HG03460 (cell line): ENCODE data around the gene CCDC186.
A peak's percentile ranks its signal among the peaks of the same experiment; 100 is the strongest.

ENCODE experiments used
- ATAC-seq: cut with Tn5 transposase; IDR thresholded peaks from one replicate; pipeline ENCODE4 v1.9.1; 2021; ENCODE audit not compliant: unreplicated experiment

Gene CCDC186

GRCh38 chr10:114117728-114118127 lies 56.3 kb downstream of the CCDC186 start:
- no peak for ATAC-seq

GRCh38 chr10:114115661-114116445 lies 58.1 kb downstream of the CCDC186 start:
- ATAC-seq: no peak

GRCh38 chr10:114110174-114110972 lies 63.6 kb downstream of the CCDC186 start:
- no peak for ATAC-seq

- peak; percentile 48 for ATAC-seq
Measured at GRCh38 chr10:114103284-114103683, 70.7 kb downstream of the CCDC186 start.

DNA sequence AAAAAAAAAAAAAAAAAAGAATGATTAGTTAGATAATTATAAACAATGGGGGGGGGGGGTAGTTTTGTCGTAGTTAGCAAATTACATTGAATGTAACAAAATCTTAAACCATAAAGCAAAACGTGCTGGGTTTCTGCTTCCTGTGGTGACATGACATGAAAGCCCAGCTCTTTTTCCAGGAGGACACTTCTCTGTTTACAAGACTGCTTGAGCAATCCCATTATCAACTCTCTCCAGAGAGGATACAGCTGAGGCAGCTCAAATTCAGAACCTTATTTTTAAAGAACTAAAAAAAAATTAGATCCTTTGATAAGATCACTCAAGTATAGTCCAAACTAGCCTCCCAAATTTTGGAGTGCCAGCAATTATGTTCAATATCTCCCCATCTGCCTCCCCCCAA lies 71.7 kb downstream of the CCDC186 start:
- no peak for ATAC-seq

- ATAC-seq: no peak
Measured at GRCh38 chr10:114100848-114101741, 72.9 kb downstream of the CCDC186 start.

DNA sequence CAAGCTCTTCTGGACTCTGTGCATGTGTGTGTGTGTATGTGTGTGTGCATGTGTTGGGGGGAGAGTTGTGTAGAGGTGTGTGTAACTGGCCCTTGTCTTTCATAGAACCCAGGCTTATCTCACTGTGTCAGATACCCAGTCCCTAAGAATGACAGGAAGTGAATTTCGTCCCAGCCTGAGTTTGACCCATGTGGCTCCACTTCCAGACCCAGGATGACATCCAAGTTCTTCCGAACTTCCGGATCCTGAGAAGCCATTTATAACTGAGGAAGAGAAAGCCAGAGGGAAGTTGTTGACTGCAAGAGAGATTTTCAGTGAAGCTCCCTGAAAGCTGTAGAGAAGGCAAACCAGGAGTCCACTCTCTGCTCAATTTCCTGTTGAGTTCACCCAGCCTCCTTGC lies 77.1 kb downstream of the CCDC186 start:
- ATAC-seq: no peak

DNA sequence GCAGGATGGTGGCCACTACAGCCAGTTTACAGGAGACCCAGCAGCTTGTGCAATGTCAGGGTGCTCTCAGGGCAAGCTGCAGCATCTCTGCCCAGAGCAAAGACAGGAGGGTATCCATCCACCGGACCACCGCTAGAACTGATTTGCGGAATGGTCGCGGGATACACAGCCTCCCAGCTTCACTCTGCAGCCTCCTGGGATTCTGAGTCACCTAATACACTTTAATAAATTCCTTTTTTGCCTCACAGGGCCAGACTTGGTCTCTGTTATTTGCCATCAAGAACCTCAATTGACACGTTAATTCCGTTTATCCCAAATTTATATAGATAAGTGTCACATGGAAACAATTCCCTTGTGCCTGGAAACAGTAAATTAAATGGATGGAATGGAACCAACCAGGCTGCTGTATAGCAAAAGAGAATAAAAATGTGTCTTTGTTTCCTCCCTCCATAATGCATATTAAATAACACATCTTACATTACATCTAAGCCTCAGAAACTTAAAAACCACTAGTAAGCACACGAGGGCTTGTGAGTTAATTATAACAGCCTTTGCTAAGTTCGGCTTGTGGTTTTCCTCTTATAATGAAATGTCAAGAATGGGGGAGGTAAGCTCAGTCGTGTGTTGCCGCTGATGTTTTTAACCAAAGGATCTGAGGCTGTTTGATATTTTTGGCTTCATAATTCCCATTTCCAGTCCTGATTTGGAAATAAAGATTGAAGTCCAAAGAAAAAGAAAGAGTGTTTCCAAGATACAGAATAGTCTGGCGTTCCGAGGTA lies 78.3 kb downstream of the CCDC186 start:
- peak; percentile 46 for ATAC-seq

GRCh38 chr10:114094795-114095194 lies 79.2 kb downstream of the CCDC186 start:
- ATAC-seq: no peak

GRCh38 chr10:114087655-114088054 lies 86.3 kb downstream of the CCDC186 start:
- ATAC-seq: no peak

DNA sequence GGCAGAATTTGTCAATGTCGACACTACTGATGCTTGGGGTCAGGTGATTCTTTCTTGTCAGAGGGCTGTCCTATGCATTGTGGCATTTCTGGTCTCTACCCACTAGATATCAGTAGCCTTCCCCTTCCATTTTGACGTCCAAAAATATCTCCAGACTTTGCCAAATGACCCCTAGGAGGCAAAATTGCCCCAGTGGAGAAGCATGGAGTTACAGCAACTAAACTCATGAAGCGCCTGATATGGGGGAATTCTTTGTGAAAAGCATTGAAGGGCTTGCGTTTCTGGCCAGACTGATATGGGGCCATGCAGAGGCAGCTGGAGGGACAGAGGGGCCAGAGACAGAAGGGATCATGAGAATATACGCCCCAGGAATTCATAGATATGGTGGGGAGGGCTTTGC lies 86.7 kb downstream of the CCDC186 start:
- ATAC-seq: no peak

- no peak for ATAC-seq
Measured at GRCh38 chr10:114084215-114084614, 89.8 kb downstream of the CCDC186 start.

GRCh38 chr10:114083040-114083439 lies 91.0 kb downstream of the CCDC186 start:
- ATAC-seq: no peak

DNA sequence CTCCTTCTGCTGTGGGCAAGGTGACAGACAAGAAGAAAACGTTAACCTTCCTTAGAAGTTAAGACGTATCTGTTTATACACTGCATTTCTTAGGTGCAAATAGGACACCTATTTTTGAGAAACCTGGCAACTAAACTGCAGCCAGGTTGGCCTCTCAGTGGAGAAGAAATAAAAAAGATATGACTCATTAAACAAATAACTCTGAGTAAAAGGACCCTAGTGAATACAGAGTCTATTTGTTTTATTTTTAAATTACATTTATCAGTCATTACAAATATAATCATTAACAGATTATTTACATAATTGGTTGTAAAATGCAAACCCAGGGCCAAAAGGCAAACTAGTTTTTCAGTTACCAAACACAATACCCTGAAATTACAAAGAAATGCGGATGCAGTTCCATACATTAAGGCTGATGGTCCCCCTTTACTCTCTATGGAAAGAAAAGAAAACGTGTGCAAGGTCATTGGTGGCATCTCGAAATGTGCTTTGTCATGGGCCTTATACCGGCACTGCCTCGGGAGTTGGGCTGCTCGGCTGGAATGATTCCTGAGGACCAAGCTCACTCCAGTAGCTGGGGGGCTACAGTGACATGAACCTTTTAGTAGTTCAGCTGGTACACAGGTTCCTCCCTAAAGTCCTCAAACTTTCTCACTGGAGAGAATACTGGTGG lies 92.0 kb downstream of the CCDC186 start:
- ATAC-seq: no peak

DNA sequence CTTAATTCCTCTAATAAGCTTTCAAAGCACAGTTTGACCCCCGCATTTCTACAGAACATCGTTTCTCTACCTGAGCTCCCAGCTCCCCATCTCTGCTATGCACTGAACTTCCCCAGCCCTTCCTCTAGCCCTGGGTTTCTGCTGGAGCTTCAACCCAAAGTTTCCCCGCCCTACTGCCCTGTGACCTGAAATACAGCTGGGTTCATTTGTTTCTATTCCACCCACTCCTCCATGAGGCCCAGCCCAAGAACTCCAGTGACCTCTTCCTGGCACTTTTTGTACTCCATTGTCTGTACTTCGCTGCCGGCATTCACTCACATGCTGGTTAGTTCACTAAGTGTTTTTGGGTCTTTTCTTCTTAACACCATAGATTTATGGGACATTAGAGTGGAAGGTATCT lies 94.6 kb downstream of the CCDC186 start:
- no peak for ATAC-seq

- ATAC-seq: no peak
Measured at GRCh38 chr10:114078346-114078745, 95.7 kb downstream of the CCDC186 start.

DNA sequence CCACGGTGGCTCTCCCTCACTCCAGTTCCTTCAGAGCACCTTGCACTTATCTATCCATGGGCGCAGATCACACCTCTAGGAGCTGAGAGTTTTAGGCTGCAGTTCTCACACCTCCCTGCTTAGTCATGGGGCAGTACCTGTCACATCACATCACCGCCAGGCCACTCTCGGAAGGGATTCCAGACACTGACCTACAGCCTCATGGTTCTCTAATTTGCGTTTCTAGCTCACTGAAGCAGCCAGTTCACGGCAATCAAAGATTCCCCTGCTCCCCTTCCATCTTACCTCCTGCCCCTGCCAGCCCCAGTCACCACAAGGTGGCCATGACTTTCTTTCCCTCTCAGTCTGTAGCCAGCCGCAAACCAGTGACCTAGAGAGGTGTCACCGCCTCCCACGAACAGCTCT lies 96.2 kb downstream of the CCDC186 start:
- ATAC-seq: no peak

DNA sequence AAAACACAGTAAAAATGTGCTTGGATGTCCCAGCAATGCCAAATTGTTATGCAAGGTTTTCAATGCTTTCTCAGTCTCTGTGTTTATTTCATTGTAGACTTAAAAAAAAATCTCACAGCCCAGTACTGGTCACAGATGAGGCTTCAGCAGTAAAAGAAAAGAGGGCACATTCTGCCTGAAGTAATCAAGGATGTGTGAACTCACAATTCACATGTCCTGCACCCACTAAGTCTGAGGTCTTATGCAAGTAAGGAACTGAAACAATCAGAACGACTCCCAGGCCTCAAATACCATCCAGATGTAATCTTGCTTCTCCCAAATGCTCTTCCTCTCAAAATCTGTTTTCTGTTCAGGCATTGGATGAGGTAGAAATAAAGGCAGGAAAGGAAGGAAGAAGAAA lies 96.7 kb downstream of the CCDC186 start:
- ATAC-seq: no peak

- no peak for ATAC-seq
Measured at GRCh38 chr10:114075093-114075492, 98.9 kb downstream of the CCDC186 start.
